A549 treated with Mapracorat at 1 μM for 4 hours (cell line): ENCODE results near the gene CBR4. TPM values are rescaled to one million over a fixed set of nuclear protein-coding genes. Genes with fewer than 3 reads are reported as not detected.

Experiments used
- total RNA-seq: library from RNA; stranded (reverse); fragments of 200-300 nt; extraction: Qiagen RNA extraction; gene quantifications from 5 replicates; pipeline ENCODE4 v1.2.3, GENCODE V29; 2022

The CBR4 gene
- total RNA-seq, result 3.6 to 5.2 TPM (median 4.2 TPM) in 5 replicates

GRCh38 chr4:169010125-169011023 lies at the start of gene CBR4:
TSS of gene CBR4 (minus strand) at chr4:169010255. CDS start at chr4:169010089, 166 bp downstream.

